Astrocyte (in vitro differentiated cells and primary cell): Measurements from ENCODE around the gene RHOT1.

Experiments used
- EZH2 ChIP-seq: IDR thresholded peaks from 2 replicates; pipeline ENCODE4 v1.6.1; 2012; ENCODE audit warnings: mild to moderate bottlenecking, low read length, inconsistent platforms; ENCODE audit not compliant: insufficient read depth
- TF ChIP-seq, protein P1 (sequence below): IDR thresholded peaks from 2 replicates; pipeline ENCODE4 v1.5.1; 2011; ENCODE audit warnings: low read depth, mild to moderate bottlenecking, inconsistent platforms, low read length, moderate library complexity; ENCODE audit not compliant: insufficient read depth

DNA sequence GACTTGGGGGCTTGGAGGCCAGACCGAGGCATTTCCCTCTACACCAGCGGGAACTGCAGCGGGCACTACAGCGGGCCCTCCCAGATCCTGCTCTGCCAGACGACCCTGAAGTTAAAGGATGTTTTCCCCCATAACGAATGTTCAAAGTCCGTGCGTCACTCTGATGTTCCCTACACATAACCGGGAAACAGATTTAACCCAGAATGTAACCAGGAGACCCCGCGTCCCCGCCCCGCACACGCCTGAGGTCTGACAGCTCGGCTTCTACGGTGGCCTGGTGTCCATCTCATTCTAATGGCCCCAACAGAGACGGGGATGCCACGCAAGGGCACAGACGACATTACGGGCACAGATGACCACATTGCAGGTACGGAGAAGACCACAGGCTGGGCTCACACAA lies 31.7 kb upstream of the RHOT1 start:
- TF ChIP-seq, protein P1, sequence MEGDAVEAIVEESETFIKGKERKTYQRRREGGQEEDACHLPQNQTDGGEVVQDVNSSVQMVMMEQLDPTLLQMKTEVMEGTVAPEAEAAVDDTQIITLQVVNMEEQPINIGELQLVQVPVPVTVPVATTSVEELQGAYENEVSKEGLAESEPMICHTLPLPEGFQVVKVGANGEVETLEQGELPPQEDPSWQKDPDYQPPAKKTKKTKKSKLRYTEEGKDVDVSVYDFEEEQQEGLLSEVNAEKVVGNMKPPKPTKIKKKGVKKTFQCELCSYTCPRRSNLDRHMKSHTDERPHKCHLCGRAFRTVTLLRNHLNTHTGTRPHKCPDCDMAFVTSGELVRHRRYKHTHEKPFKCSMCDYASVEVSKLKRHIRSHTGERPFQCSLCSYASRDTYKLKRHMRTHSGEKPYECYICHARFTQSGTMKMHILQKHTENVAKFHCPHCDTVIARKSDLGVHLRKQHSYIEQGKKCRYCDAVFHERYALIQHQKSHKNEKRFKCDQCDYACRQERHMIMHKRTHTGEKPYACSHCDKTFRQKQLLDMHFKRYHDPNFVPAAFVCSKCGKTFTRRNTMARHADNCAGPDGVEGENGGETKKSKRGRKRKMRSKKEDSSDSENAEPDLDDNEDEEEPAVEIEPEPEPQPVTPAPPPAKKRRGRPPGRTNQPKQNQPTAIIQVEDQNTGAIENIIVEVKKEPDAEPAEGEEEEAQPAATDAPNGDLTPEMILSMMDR = no peak
- no peak for TF ChIP-seq EZH2
